Measurements from ENCODE around the gene RASA3.

The RASA3 gene

GRCh38 chr13:114059428-114059827 is 73.0 kb downstream of the RASA3 start:
- no peak overlapping the region for H3K4me3 ChIP-seq (replicated peaks; ENCODE audit: insufficient read depth, low read length)

DNA sequence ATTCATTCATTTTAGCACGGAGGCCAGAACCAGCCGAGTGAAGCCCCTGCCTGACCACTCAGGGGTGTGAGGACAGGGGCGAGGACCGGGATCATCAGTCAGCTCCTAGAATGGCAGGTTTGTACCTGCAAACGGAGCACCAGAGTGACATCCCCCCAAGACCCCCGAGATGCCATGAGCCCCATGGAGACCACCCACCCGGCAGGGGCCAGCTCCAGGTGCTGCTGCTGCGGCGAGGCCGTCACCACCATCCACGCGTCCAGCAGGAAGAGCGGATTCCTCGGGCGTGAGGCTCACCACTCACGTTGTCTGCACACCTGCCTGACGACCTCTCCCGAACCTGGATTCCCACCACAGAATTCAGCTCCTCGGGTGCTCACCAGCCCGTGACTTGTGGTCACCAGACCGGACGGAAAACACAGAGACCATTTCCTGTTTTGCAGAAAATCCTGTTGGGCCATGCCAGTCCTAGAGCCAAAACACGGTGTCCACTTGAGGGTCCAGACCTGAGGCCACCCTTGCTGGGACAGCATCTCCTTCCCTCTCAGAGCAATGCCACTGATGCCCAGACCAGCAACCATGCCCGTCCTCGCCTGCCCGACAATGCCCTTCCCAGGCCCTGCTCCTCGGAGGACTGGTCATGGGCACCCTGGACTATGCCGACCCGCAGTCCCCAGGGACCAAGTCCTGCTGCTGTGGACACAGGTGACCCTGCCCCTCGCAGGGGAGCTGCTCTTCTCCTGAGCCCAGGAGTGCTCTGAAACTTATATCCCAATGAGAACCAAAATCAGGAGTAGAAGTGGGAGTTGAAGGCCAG is 74.2 kb downstream of the RASA3 start:
- no peaks in the 10 kb centered on the region for H3K27me3 ChIP-seq (ENCODE audit: insufficient read depth, poor library complexity, severe bottlenecking)
- H3K27ac ChIP-seq (replicated peaks) = peak overlapping the region; percentile 9; the same call in 1 of the 2 replicates
- no peak for DNase-seq (ENCODE audit: low read depth in 1 of 2, low spot score in 1 of 2)
- H3K4me3 ChIP-seq (replicated peaks; ENCODE audit: insufficient read depth, low read length) = no peak overlapping the region
- no peak for TF ChIP-seq GABPA (IDR thresholded peaks at IDR 0.05; ENCODE audit: low read depth)
- TF ChIP-seq POLR2AphosphoS5 (IDR thresholded peaks at IDR 0.05; ENCODE audit: low read depth) = no peak
- TF ChIP-seq CTCF (IDR thresholded peaks at IDR 0.05; ENCODE audit: insufficient read depth, low read length) = no peak
- no peak for TF ChIP-seq SPI1 (IDR thresholded peaks at IDR 0.05; ENCODE audit: borderline replicate concordance, low read depth)
- no peak for TF ChIP-seq REST (IDR thresholded peaks at IDR 0.05; ENCODE audit: insufficient replicate concordance, low read depth)

More at GRCh38 chr13:114059428-114059827, 73.0 kb downstream of the RASA3 start:
- H3K27me3 ChIP-seq (ENCODE audit: insufficient read depth, poor library complexity, severe bottlenecking) = no peaks in the 10 kb centered on the region
- no peak overlapping the region for H3K27ac ChIP-seq (replicated peaks)
- DNase-seq (ENCODE audit: low read depth in 1 of 2, low spot score in 1 of 2) = no peak
- no peak for TF ChIP-seq CTCF (IDR thresholded peaks at IDR 0.05; ENCODE audit: insufficient read depth, low read length)
- no peak for TF ChIP-seq POLR2AphosphoS5 (IDR thresholded peaks at IDR 0.05; ENCODE audit: low read depth)
- TF ChIP-seq SPI1 (IDR thresholded peaks at IDR 0.05; ENCODE audit: borderline replicate concordance, low read depth) = no peak
- no peak for TF ChIP-seq GABPA (IDR thresholded peaks at IDR 0.05; ENCODE audit: low read depth)
- no peak for TF ChIP-seq REST (IDR thresholded peaks at IDR 0.05; ENCODE audit: insufficient replicate concordance, low read depth)

GRCh38 chr13:114057166-114058050 is 75.0 kb downstream of the RASA3 start:
- TF ChIP-seq POLR2AphosphoS5 (IDR thresholded peaks at IDR 0.05; ENCODE audit: low read depth) (no peak), SPI1 (IDR thresholded peaks at IDR 0.05; ENCODE audit: borderline replicate concordance, low read depth) (no peak), REST (IDR thresholded peaks at IDR 0.05; ENCODE audit: insufficient replicate concordance, low read depth) (no peak), GABPA (IDR thresholded peaks at IDR 0.05; ENCODE audit: low read depth) (no peak), CTCF (IDR thresholded peaks at IDR 0.05; ENCODE audit: insufficient read depth, low read length) (no peak)
- H3K27ac ChIP-seq (replicated peaks) = peak overlapping the region; percentile 23
- DNase-seq (ENCODE audit: low read depth in 1 of 2, low spot score in 1 of 2) = no peak
- no peak overlapping the region for H3K4me3 ChIP-seq (replicated peaks; ENCODE audit: insufficient read depth, low read length)
- H3K27me3 ChIP-seq (ENCODE audit: insufficient read depth, poor library complexity, severe bottlenecking) = no peaks in the 10 kb centered on the region
